Kidney (tissue), 14 donors: ENCODE data around the gene AGAP2. TPM values are rescaled to one million over a fixed set of nuclear protein-coding genes. Genes with fewer than 3 reads are reported as not detected.

Source experiments
- DNase-seq, 5 donors: peaks; one replicate each; pipeline ENCODE4 v3.0.0-alpha.2; 2013 to 2020
- FAIRE-seq: peaks from 2 replicates; lab custom pipeline; 2012; peaks lifted over from hg19 to GRCh38; lab: Jason Lieb, UNC
- H3K27ac ChIP-seq, 2 donors: one replicate each; pipeline ENCODE4 v1.7.0; 2013; ENCODE audit warnings: low read depth in 2 of 2, low read length in 2 of 2, inconsistent platforms in 1 of 2
- H3K27me3 ChIP-seq: one replicate; pipeline ENCODE4 v1.7.1; 2013; ENCODE audit warnings: low read length, inconsistent platforms; ENCODE audit not compliant: control insufficient read depth, insufficient read depth
- H3K36me3 ChIP-seq, 3 donors: one replicate each; pipeline versions ENCODE4 v1.7.0 to v1.7.1; 2013; ENCODE audit warnings: low read length in 3 of 3, control low read depth in 1 of 3, inconsistent platforms in 1 of 3; ENCODE audit not compliant: insufficient read depth in 3 of 3, control insufficient read depth in 2 of 3
- H3K4me1 ChIP-seq, 3 donors: one replicate each; pipeline versions ENCODE4 v1.7.0 to v1.7.1; 2013; ENCODE audit warnings: low read length in 3 of 3, inconsistent platforms in 1 of 3, low read depth in 1 of 3; ENCODE audit not compliant: control insufficient read depth in 2 of 3, insufficient read depth in 2 of 3
- H3K4me3 ChIP-seq, 3 donors: one replicate each; pipeline versions ENCODE4 v1.7.0 to v1.8.1; 2013; ENCODE audit warnings: low read length in 3 of 3, control low read depth in 1 of 3, inconsistent platforms in 1 of 3
- H3K9ac ChIP-seq, 3 donors: one replicate each; pipeline versions ENCODE4 v1.7.0 to v1.7.1; 2013; ENCODE audit warnings: low read length in 3 of 3, control low read depth in 1 of 3, inconsistent platforms in 1 of 3
- H3K9me3 ChIP-seq, 3 donors: one replicate each; pipeline versions ENCODE4 v1.7.0 to v1.7.1; 2013; ENCODE audit warnings: low read length in 3 of 3, control low read depth in 1 of 3, inconsistent platforms in 1 of 3; ENCODE audit not compliant: control insufficient read depth in 2 of 3, insufficient read depth in 1 of 3
- CTCF ChIP-seq: IDR thresholded peaks from 3 replicates; pipeline ENCODE4 v1.5.1; 2012; ENCODE audit warnings: mild to moderate bottlenecking, moderate library complexity, borderline replicate concordance; ENCODE audit not compliant: insufficient read depth; ENCODE audit errors: extremely low read depth
- intact Hi-C: fragments of 100-400 bp; cut with DNase I; formaldehyde crosslinking; loops from one replicate; pipeline ENCODE4 v1.11.1; 2022
- polyA plus RNA-seq: library from polyadenylated mRNA; stranded (reverse); fragments of 350-450 nt; fragmentation: Illumina TruSeq; extraction: RNeasy Lipid Tissue Mini Kit (QIAGEN cat#74804); gene quantifications from one replicate; pipeline ENCODE4 v1.2.3, GENCODE V29; 2014; ENCODE audit warnings: low read depth, low replicate concordance; ENCODE audit not compliant: insufficient read depth
- total RNA-seq: library from RNA; stranded (reverse); fragmentation: NEBNext Ultra II Directional; extraction: Animal tissue kit (Norgen Biotek cat#: 25700); gene quantifications from one replicate; pipeline ENCODE4 v1.2.1, GENCODE V29; 2021
- donor health status: control.
- donor health status: control.
- donor health status: control.
- donor health status: control.
- donor health status: control.
- donor health status: DM: yes; HTN: yes; CAD: no.
- donor health status: Normal renal cell carcinoma (clear cell type).

The AGAP2 gene
- total and polyA plus RNA-seq, 2 donors from 2014 or later = 0.13 to 3.7 TPM

DNA sequence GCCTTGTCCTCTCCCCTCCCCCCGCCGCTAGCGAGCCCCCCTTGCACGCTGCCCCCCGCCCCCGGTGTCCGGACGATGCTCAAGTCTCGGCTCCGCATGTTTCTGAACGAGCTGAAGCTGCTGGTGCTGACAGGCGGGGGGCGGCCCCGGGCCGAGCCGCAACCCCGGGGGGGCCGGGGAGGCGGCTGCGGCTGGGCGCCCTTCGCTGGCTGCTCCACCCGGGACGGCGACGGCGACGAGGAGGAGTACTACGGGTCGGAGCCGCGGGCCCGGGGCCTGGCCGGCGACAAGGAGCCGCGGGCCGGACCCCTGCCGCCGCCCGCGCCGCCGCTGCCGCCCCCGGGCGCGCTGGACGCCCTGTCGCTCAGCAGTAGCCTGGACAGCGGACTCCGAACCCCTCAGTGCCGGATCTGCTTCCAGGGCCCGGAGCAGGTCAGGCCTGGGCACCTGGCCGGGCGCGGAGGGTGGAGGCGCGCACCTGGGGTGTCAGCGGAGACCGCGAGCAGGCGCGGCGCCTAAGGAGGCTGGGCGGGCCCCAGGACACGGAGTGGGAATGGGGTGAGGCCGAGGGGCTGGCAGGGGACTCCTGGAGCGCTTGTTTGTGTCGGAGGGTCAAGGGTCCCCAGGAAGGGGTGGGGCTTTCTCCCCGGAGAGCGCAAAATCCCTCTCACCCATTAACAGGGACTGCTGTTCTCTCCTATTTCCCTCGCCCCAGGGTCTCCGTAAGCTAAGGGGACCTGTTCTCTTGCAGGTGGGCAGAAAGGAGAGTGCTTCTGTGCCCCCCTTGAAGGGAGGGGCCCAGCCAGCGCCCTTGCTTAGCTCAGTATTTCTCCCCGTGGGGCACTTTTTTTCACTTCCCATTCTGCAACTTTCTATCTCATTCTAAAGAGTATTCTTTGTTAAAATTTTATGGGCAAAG is 17.2 kb upstream of the AGAP2 start:
- peak overlapping the region in 1 of 2 donors; percentile 63 for H3K27ac ChIP-seq
- H3K9me3 ChIP-seq = no peaks in the 10 kb centered on the region
- H3K4me3 ChIP-seq = peak overlapping the region; percentile 42 to 73 (median 61)
- peaks cover 4 to 20% (median 6%) of the 10 kb centered on the region in 3 donors for H3K4me1 ChIP-seq
- H3K9ac ChIP-seq = peak overlapping the region in 2 of 3 donors; percentile 4 to 52
- FAIRE-seq (no peak), DNase-seq (peak in 4 of 5 donors; percentile 54 to 84 (median 70))
- H3K36me3 ChIP-seq = peaks cover 0 to 4% (median 4%) of the 10 kb centered on the region in 3 donors
- H3K27me3 ChIP-seq = no peaks in the 10 kb centered on the region
- TF ChIP-seq CTCF = no peak
- intact Hi-C loops = no loop called here

DNA sequence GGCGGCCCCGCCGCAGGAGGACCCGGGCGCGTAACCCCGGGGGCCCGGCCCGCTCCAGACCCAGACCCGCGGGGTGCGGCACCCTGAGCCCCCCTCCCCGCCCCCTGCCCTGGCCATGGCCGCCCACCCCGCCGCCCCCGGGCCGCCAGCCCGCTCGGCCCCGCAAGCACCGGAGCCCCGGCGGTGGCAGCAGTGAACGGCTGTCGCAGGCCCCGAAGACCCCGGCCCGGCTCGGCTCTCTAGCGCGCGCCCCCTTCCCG is 16.6 kb upstream of the AGAP2 start:
- TF ChIP-seq CTCF = no peak
- intact Hi-C loops = no loop called here
- FAIRE-seq = no peak

GRCh38 chr12:57754411-57755193 is 16.1 kb upstream of the AGAP2 start, which contains the start of gene MARCHF9:
Gene MARCHF9, plus strand, starts transcription at chr12:57755103. Its CDS starts 426 bp downstream, at chr12:57755529.
- Histone ChIP-seq H3K4me1 (peaks cover 4 to 21% (median 6%) of the 10 kb centered on the region in 3 donors), H3K27me3 (no peaks in the 10 kb centered on the region), H3K9me3 (no peaks in the 10 kb centered on the region), H3K36me3 (peaks cover 2 to 8% (median 4%) of the 10 kb centered on the region in 3 donors), H3K27ac (peak within 1 kb of the TSS in 1 of 2 donors; percentile 63), H3K9ac (peak within 1 kb of the TSS in 2 of 3 donors; percentile 46 to 52), H3K4me3 (peak within 1 kb of the TSS; percentile 73 to 87 (median 74))
- no peak for TF ChIP-seq CTCF
- FAIRE-seq (no peak), DNase-seq (peak; percentile 81 to 93 (median 90))
- intact Hi-C loops = no loop called here

More for the DNA sequence above, 16.6 kb upstream of the AGAP2 start:
- DNase-seq = peak in 1 of 5 donors; percentile 81
- Histone ChIP-seq H3K36me3 (peaks cover 2 to 8% (median 4%) of the 10 kb centered on the region in 3 donors), H3K27ac (no peak overlapping the region), H3K9ac (no peak overlapping the region), H3K27me3 (no peaks in the 10 kb centered on the region), H3K4me3 (peak overlapping the region in 1 of 3 donors; percentile 73), H3K4me1 (peaks cover 4 to 21% (median 6%) of the 10 kb centered on the region in 3 donors), H3K9me3 (no peaks in the 10 kb centered on the region)
